A673 (cell line): ENCODE results near the gene TMEM184B. TPM values are rescaled to one million over a fixed set of nuclear protein-coding genes. Genes with fewer than 3 reads are reported as not detected.
A peak's percentile ranks its signal among the peaks of the same experiment; 100 is the strongest.

ENCODE experiments used
- BruUV-seq: library from RNA; stranded (reverse); fragments of 400-500 nt; replicated peaks from 2 replicates; lab custom pipeline; 2021; lab: Mats Ljungman, UMichigan
- CTCF ChIA-PET: fragments of 300-600 bp; sonication (Branson Sonifier 250); formaldehyde crosslinking; loops from one replicate; lab custom pipeline; 2022; ENCODE audit warnings: antibody characterized with exemption; lab: Charles Lee
- POLR2A ChIA-PET: fragments of 300-600 bp; sonication (Branson Sonifier 250); formaldehyde crosslinking; loops from one replicate; lab custom pipeline; 2022; ENCODE audit warnings: antibody characterized with exemption; ENCODE audit not compliant: low non-redundant PET; lab: Charles Lee
- DNase-seq: peaks from one replicate; pipeline ENCODE4 v3.0.0-alpha.2; 2015; ENCODE audit warnings: low spot score
- H3K27ac ChIP-seq: fragments of 200-600 bp; sonication (generic); 2 replicates; pipeline ENCODE4 v1.5.1; 2016; ENCODE audit warnings: mixed run types, low read depth, mild to moderate bottlenecking, mixed read lengths, antibody characterized with exemption, low read length; ENCODE audit not compliant: poor library complexity, severe bottlenecking
- H3K27me3 ChIP-seq: fragments of 200-600 bp; sonication (generic); replicated peaks from 2 replicates; pipeline ENCODE4 v1.6.1; 2017; ENCODE audit warnings: mixed run types, low read depth, mild to moderate bottlenecking, mixed read lengths, antibody characterized with exemption, low read length; ENCODE audit not compliant: insufficient read depth, poor library complexity
- H3K36me3 ChIP-seq: fragments of 200-600 bp; sonication (generic); 2 replicates; pipeline ENCODE4 v1.6.1; 2016; ENCODE audit warnings: mixed run types, mild to moderate bottlenecking, mixed read lengths, antibody characterized with exemption, low read length; ENCODE audit not compliant: insufficient read depth, poor library complexity, severe bottlenecking
- H3K4me1 ChIP-seq: fragments of 200-600 bp; sonication (generic); 2 replicates; pipeline ENCODE4 v1.6.1; 2017; ENCODE audit warnings: mixed run types, mild to moderate bottlenecking, mixed read lengths, antibody characterized with exemption, low read length; ENCODE audit not compliant: insufficient read depth, poor library complexity, severe bottlenecking
- H3K4me3 ChIP-seq: fragments of 200-600 bp; sonication (generic); 2 replicates; pipeline ENCODE4 v1.5.1; 2016; ENCODE audit warnings: low read depth, mixed run types, mild to moderate bottlenecking, mixed read lengths, low read length; ENCODE audit not compliant: poor library complexity, severe bottlenecking
- H3K9me3 ChIP-seq: fragments of 200-600 bp; sonication (generic); 2 replicates; pipeline ENCODE4 v1.6.1; 2016; ENCODE audit warnings: mixed run types, low read depth, mild to moderate bottlenecking, mixed read lengths, antibody characterized with exemption, low read length; ENCODE audit not compliant: poor library complexity, severe bottlenecking
- EZH2 ChIP-seq: fragments of 200-600 bp; sonication (generic); IDR thresholded peaks from 2 replicates; pipeline ENCODE4 v1.6.1; 2017; ENCODE audit warnings: borderline replicate concordance, low read depth, mild to moderate bottlenecking, mixed read lengths, antibody characterized with exemption, low read length; ENCODE audit not compliant: poor library complexity, severe bottlenecking
- intact Hi-C: fragments of 100-400 bp; cut with micrococcal nuclease; formaldehyde crosslinking; loops from one replicate; pipeline ENCODE4 v1.10.0; 2022; ENCODE audit not compliant: unreplicated experiment
- total RNA-seq: library from RNA; stranded (reverse); gene quantifications from 2 replicates; pipeline ENCODE4 v1.2.3, GENCODE V29; 2021
- TF ChIP-seq, protein P1 (sequence below): fragments of 300-800, 200-600 bp; sonication (generic); conservative IDR thresholded peaks from 2 replicates; pipeline ENCODE4 v1.5.1; 2017; ENCODE audit warnings: low read depth, mild to moderate bottlenecking, antibody characterized with exemption, low read length, moderate library complexity, mixed read lengths

Gene TMEM184B
- total RNA-seq, 1 experiment from 2014 or later: 50.9 TPM

- intact Hi-C loops: no loop called here
- BruUV-seq: TSS peak; percentile 95
- CTCF ChIA-PET: interaction anchor here (0.7 kb wide), 1 partner anchor 505 kb away, joined by 5 read pairs; no protein-coding TSS in a partner anchor
Measured at GRCh38 chr22:38318792-38319773, 46.3 kb upstream of the TMEM184B start.

GRCh38 chr22:38317995-38318715 is 45.3 kb upstream of the TMEM184B start:
- no peaks in the 10 kb centered on the region for H3K27me3 ChIP-seq
- no TSS peak for BruUV-seq
- TF ChIP-seq, protein P1, sequence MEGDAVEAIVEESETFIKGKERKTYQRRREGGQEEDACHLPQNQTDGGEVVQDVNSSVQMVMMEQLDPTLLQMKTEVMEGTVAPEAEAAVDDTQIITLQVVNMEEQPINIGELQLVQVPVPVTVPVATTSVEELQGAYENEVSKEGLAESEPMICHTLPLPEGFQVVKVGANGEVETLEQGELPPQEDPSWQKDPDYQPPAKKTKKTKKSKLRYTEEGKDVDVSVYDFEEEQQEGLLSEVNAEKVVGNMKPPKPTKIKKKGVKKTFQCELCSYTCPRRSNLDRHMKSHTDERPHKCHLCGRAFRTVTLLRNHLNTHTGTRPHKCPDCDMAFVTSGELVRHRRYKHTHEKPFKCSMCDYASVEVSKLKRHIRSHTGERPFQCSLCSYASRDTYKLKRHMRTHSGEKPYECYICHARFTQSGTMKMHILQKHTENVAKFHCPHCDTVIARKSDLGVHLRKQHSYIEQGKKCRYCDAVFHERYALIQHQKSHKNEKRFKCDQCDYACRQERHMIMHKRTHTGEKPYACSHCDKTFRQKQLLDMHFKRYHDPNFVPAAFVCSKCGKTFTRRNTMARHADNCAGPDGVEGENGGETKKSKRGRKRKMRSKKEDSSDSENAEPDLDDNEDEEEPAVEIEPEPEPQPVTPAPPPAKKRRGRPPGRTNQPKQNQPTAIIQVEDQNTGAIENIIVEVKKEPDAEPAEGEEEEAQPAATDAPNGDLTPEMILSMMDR: no peak
- no peak for TF ChIP-seq EZH2
- peak overlapping the region; percentile 53 for H3K4me3 ChIP-seq
- no peaks in the 10 kb centered on the region for H3K9me3 ChIP-seq
- peak; percentile 81 for DNase-seq
- H3K27ac ChIP-seq: peak overlapping the region; percentile 88
- ChIA-PET POLR2A (interaction anchor here (0.6 kb wide), 1 partner anchor 25 kb away, joined by 4 read pairs; no protein-coding TSS in a partner anchor), CTCF (no interaction called here)
- H3K4me1 ChIP-seq: peaks cover 37% of the 10 kb centered on the region
- intact Hi-C loops: no loop called here
- H3K36me3 ChIP-seq: peaks cover 2% of the 10 kb centered on the region

More at GRCh38 chr22:38318792-38319773, 46.3 kb upstream of the TMEM184B start:
- Histone ChIP-seq H3K27me3 (no peaks in the 10 kb centered on the region), H3K4me3 (no peak overlapping the region), H3K4me1 (peaks cover 27% of the 10 kb centered on the region), H3K27ac (peak overlapping the region; percentile 88), H3K9me3 (no peaks in the 10 kb centered on the region), H3K36me3 (no peaks in the 10 kb centered on the region)
- TF ChIP-seq, protein P1: no peak
- no peak for TF ChIP-seq EZH2
- no peak for DNase-seq
- POLR2A ChIA-PET: no interaction called here
